Hepatocyte (in vitro differentiated cells): ENCODE results near the gene CTBP2. TPM values are rescaled to one million over a fixed set of nuclear protein-coding genes. Genes with fewer than 3 reads are reported as not detected.

ENCODE experiments used
- DNase-seq: peaks from one replicate; pipeline ENCODE4 v3.0.0-alpha.2; 2016; ENCODE audit warnings: low spot score
- H2AFZ ChIP-seq: fragments of 200-600 bp; sonication (generic); 2 replicates; pipeline ENCODE4 v1.6.0; 2016; ENCODE audit warnings: antibody characterized with exemption, mild to moderate bottlenecking
- H3K27ac ChIP-seq: fragments of 200-600 bp; sonication (generic); 2 replicates; pipeline ENCODE4 v1.5.1; 2016; ENCODE audit warnings: mild to moderate bottlenecking
- H3K27me3 ChIP-seq: fragments of 200-600 bp; sonication (generic); 2 replicates; pipeline ENCODE4 v1.6.1; 2016
- H3K36me3 ChIP-seq: fragments of 200-600 bp; sonication (generic); replicated peaks from 2 replicates; pipeline ENCODE4 v1.5.1; 2016; ENCODE audit warnings: low read depth; ENCODE audit not compliant: insufficient read depth
- H3K4me1 ChIP-seq: fragments of 200-600 bp; sonication (generic); 2 replicates; pipeline ENCODE4 v1.5.1; 2016; ENCODE audit warnings: mild to moderate bottlenecking, moderate library complexity; ENCODE audit not compliant: insufficient read depth
- H3K4me2 ChIP-seq: fragments of 200-600 bp; sonication (generic); 2 replicates; pipeline ENCODE4 v1.6.0; 2016
- H3K4me3 ChIP-seq: fragments of 200-600 bp; sonication (generic); 2 replicates; pipeline ENCODE4 v1.5.1; 2016; ENCODE audit warnings: mild to moderate bottlenecking
- H3K79me2 ChIP-seq: fragments of 200-600 bp; sonication (generic); 2 replicates; pipeline ENCODE4 v1.6.0; 2017; ENCODE audit warnings: mild to moderate bottlenecking
- H3K9me2 ChIP-seq: fragments of 200-600 bp; sonication (generic); replicated peaks from 2 replicates; pipeline ENCODE4 v1.6.0; 2017; ENCODE audit warnings: mild to moderate bottlenecking; ENCODE audit not compliant: insufficient read depth
- H3K9me3 ChIP-seq: fragments of 200-600 bp; sonication (generic); 2 replicates; pipeline ENCODE4 v1.5.1; 2016; ENCODE audit warnings: low read depth, mild to moderate bottlenecking
- H4K20me1 ChIP-seq: fragments of 200-600 bp; sonication (generic); 2 replicates; pipeline ENCODE4 v1.6.0; 2016; ENCODE audit warnings: mild to moderate bottlenecking; ENCODE audit not compliant: insufficient read depth, poor library complexity, severe bottlenecking
- EZH2 ChIP-seq: fragments of 200-600 bp; sonication (generic); IDR thresholded peaks from 2 replicates; pipeline ENCODE4 v1.6.1; 2016; ENCODE audit warnings: antibody characterized with exemption, mild to moderate bottlenecking, borderline replicate concordance
- EZH2phosphoT487 ChIP-seq: fragments of 200-600 bp; sonication (generic); IDR thresholded peaks from one replicate; pipeline ENCODE4 v1.6.1; 2018; ENCODE audit warnings: antibody characterized with exemption, mild to moderate bottlenecking, low read depth, moderate library complexity; ENCODE audit not compliant: unreplicated experiment, severe bottlenecking
- WGBS: methylation state at CpG from one replicate; pipeline ENCODE4 v1.1.6; 2016; ENCODE audit warnings: low lambda C conversion rate; ENCODE audit errors: missing lambda C conversion rate; 5-methylcytosine and 5-hydroxymethylcytosine counted together
- polyA plus RNA-seq: library from polyadenylated mRNA; unstranded; fragments of >200 nt; fragmentation: Nextera tagmentation; extraction: Ambion mirVana; gene quantifications from 2 replicates; pipeline ENCODE4 v1.2.1, GENCODE V29; 2016
- total RNA-seq: library from RNA; depleted of rRNA; stranded (reverse); fragments of >200 nt; gene quantifications from 2 replicates; pipeline ENCODE4 v1.2.3, GENCODE V29; 2014
- TF ChIP-seq, protein P1 (sequence below): fragments of 200-600 bp; sonication (generic); IDR thresholded peaks from 2 replicates; pipeline ENCODE4 v1.5.1; 2016; ENCODE audit warnings: antibody characterized with exemption, mild to moderate bottlenecking; ENCODE audit not compliant: poor library complexity

The CTBP2 gene
- total and polyA plus RNA-seq, 2 experiments from 2014 or later = 61.3 to 81.0 TPM

DNA sequence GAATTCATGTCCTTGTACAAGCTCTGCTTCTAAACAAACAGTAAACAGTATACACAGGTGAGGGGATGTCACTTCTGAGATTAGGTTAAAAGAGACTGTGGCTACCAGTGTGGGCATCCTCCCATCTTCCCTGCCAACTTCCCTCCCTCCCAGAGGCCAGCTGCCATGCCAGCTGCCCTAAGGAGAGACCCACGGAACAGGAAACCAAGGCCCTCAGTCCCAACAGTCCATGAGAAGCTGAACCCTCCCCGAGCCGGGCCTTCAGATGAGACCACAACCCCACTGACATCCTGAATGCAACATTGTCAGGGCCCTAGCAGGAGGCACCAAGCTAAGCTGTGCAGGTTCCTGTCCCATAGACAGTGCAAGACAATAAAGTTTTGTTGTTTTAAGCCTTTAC is 106.1 kb downstream of the CTBP2 start:
- Histone ChIP-seq H3K4me1 (peaks cover 52% of the 10 kb centered on the region), H3K27ac (peak overlapping the region; percentile 64)

DNA sequence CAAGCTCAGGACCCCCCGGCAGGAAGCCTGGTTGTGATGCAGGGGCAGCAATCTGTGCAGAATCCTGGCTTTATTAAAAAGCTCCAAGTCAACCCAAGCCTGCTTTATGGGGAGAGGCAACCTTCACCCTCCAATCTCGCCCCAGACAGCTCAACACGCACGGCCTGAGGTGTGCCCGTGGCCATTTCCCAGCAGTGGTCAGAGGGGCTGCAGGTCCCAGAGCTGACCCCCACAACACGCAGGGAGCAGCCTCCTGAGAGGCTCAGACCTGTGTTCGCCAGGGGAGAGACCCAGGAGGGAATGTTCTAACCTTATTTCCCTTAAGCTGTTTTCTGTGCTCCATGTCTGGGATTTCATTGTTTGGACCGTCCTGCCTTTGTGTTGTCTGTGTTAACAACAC is 108.2 kb downstream of the CTBP2 start:
- H3K36me3 ChIP-seq = no peaks in the 10 kb centered on the region
- no peak overlapping the region for H3K27ac ChIP-seq
- no peak overlapping the region for H2AFZ ChIP-seq
- no peaks in the 10 kb centered on the region for H3K9me2 ChIP-seq
- peaks cover 75% of the 10 kb centered on the region for H4K20me1 ChIP-seq
- peaks cover 51% of the 10 kb centered on the region for H3K4me1 ChIP-seq
- peaks cover 95% of the 10 kb centered on the region for H3K79me2 ChIP-seq
- TF ChIP-seq EZH2phosphoT487 (no peak), EZH2 (no peak)
- TF ChIP-seq, protein P1, sequence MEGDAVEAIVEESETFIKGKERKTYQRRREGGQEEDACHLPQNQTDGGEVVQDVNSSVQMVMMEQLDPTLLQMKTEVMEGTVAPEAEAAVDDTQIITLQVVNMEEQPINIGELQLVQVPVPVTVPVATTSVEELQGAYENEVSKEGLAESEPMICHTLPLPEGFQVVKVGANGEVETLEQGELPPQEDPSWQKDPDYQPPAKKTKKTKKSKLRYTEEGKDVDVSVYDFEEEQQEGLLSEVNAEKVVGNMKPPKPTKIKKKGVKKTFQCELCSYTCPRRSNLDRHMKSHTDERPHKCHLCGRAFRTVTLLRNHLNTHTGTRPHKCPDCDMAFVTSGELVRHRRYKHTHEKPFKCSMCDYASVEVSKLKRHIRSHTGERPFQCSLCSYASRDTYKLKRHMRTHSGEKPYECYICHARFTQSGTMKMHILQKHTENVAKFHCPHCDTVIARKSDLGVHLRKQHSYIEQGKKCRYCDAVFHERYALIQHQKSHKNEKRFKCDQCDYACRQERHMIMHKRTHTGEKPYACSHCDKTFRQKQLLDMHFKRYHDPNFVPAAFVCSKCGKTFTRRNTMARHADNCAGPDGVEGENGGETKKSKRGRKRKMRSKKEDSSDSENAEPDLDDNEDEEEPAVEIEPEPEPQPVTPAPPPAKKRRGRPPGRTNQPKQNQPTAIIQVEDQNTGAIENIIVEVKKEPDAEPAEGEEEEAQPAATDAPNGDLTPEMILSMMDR = no peak
- DNase-seq = no peak
- no peak overlapping the region for H3K4me2 ChIP-seq
- no peak overlapping the region for H3K4me3 ChIP-seq
- H3K27me3 ChIP-seq = no peaks in the 10 kb centered on the region
- no peaks in the 10 kb centered on the region for H3K9me3 ChIP-seq
- 89% methylated on average over 8 of the region's 8 CpGs for WGBS

More for the DNA sequence above, 106.1 kb downstream of the CTBP2 start:
- peak overlapping the region; percentile 45 for H3K4me2 ChIP-seq
- TF ChIP-seq, protein P1 = no peak
- TF ChIP-seq EZH2 = no peak
- TF ChIP-seq EZH2phosphoT487 = no peak
- no peak overlapping the region for H2AFZ ChIP-seq
- peaks cover 68% of the 10 kb centered on the region for H4K20me1 ChIP-seq
- H3K36me3 ChIP-seq = no peaks in the 10 kb centered on the region
- no peak overlapping the region for H3K4me3 ChIP-seq
- no peaks in the 10 kb centered on the region for H3K9me3 ChIP-seq
- no peaks in the 10 kb centered on the region for H3K9me2 ChIP-seq
- no peaks in the 10 kb centered on the region for H3K27me3 ChIP-seq
- peaks cover 93% of the 10 kb centered on the region for H3K79me2 ChIP-seq
- WGBS = 92% methylated on average over 3 of the region's 3 CpGs
- DNase-seq = no peak

DNA sequence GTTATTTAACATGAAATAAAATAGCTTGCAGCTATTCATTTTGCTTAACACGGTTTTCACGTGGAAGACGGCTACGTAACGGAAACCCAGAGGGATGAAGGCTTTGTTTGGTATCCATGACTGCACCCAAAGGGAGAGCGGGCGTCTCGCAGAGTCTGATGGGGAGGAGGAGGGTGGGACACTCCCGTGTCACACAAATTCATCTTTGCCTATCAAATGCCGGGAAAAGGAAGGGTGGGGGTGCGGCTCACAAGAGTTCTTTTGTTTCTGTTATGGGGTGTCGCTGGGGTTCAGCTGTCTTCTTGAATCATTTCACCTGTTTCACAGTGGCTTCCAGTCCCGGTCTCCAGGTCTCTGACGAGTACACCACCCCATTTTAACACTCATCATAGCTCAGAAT is 110.0 kb downstream of the CTBP2 start:
- WGBS = 91% methylated on average over 14 of the region's 14 CpGs
- H3K79me2 ChIP-seq = peaks cover 97% of the 10 kb centered on the region
- H3K4me1 ChIP-seq = peaks cover 45% of the 10 kb centered on the region
- no peak overlapping the region for H3K27ac ChIP-seq
- TF ChIP-seq, protein P1 = no peak
- no peak for TF ChIP-seq EZH2phosphoT487
- TF ChIP-seq EZH2 = no peak
- no peaks in the 10 kb centered on the region for H3K9me3 ChIP-seq
- no peaks in the 10 kb centered on the region for H3K9me2 ChIP-seq
- no peak overlapping the region for H3K4me2 ChIP-seq
- no peaks in the 10 kb centered on the region for H3K27me3 ChIP-seq
- no peak for DNase-seq
- no peaks in the 10 kb centered on the region for H3K36me3 ChIP-seq
- H3K4me3 ChIP-seq = no peak overlapping the region
- H4K20me1 ChIP-seq = peaks cover 59% of the 10 kb centered on the region
- H2AFZ ChIP-seq = no peak overlapping the region
